ENCODE results near the gene TTYH1.
"Not testable (repeated sequence)": the region's sequence is repeated elsewhere in the genome, so short reads cannot be mapped to it uniquely, and the experiment has no call there.

TTYH1 gene

GRCh38 chr19:54432144-54432738, 17.0 kb downstream of the TTYH1 start:
- Mint-ChIP-seq H3K4me1 (ENCODE audit: low read depth) (peaks cover 23% of the 10 kb centered on the region), H3K27ac (no peak overlapping the region), H3K4me3 (no peak overlapping the region), H3K9me3 (no peaks in the 10 kb centered on the region), H3K36me3 (ENCODE audit: low read depth) (peaks cover 23% of the 10 kb centered on the region), H3K27me3 (peaks cover 71% of the 10 kb centered on the region)
- intact Hi-C loops (cut with micrococcal nuclease): no loop called here

- H3K4me1 Mint-ChIP-seq (ENCODE audit: low read depth): peaks cover 29% of the 10 kb centered on the region
- intact Hi-C loops (cut with micrococcal nuclease): no loop called here
- H3K4me3 Mint-ChIP-seq: no peak overlapping the region
- H3K27me3 Mint-ChIP-seq: peaks cover 57% of the 10 kb centered on the region
- H3K27ac Mint-ChIP-seq: no peak overlapping the region
- H3K36me3 Mint-ChIP-seq (ENCODE audit: low read depth): peaks cover 35% of the 10 kb centered on the region
- H3K9me3 Mint-ChIP-seq: no peaks in the 10 kb centered on the region
Observed at GRCh38 chr19:54433697-54434096, 18.4 kb downstream of the TTYH1 start.

GRCh38 chr19:54434112-54434872, 19.0 kb downstream of the TTYH1 start:
- peaks cover 51% of the 10 kb centered on the region for H3K27me3 Mint-ChIP-seq
- no peak overlapping the region for H3K27ac Mint-ChIP-seq
- peaks cover 41% of the 10 kb centered on the region for H3K36me3 Mint-ChIP-seq (ENCODE audit: low read depth)
- no peak overlapping the region for H3K4me3 Mint-ChIP-seq
- intact Hi-C loops (cut with micrococcal nuclease): no loop called here
- no peaks in the 10 kb centered on the region for H3K9me3 Mint-ChIP-seq
- peaks cover 30% of the 10 kb centered on the region for H3K4me1 Mint-ChIP-seq (ENCODE audit: low read depth)

- Mint-ChIP-seq H3K27ac (no peak overlapping the region), H3K4me3 (no peak overlapping the region), H3K36me3 (ENCODE audit: low read depth) (peaks cover 46% of the 10 kb centered on the region), H3K27me3 (peaks cover 46% of the 10 kb centered on the region), H3K4me1 (ENCODE audit: low read depth) (peaks cover 34% of the 10 kb centered on the region), H3K9me3 (no peaks in the 10 kb centered on the region)
- intact Hi-C loops (cut with micrococcal nuclease): no loop called here
Observed at GRCh38 chr19:54434873-54435214, 19.6 kb downstream of the TTYH1 start.

- intact Hi-C loops (cut with micrococcal nuclease): no loop called here
- no peak overlapping the region for H3K27ac Mint-ChIP-seq
- peaks cover 40% of the 10 kb centered on the region for H3K27me3 Mint-ChIP-seq
- peaks cover 31% of the 10 kb centered on the region for H3K4me1 Mint-ChIP-seq (ENCODE audit: low read depth)
- H3K4me3 Mint-ChIP-seq: no peak overlapping the region
- H3K36me3 Mint-ChIP-seq (ENCODE audit: low read depth): peaks cover 54% of the 10 kb centered on the region
- no peaks in the 10 kb centered on the region for H3K9me3 Mint-ChIP-seq
Observed at GRCh38 chr19:54435551-54436016, 20.3 kb downstream of the TTYH1 start.

GRCh38 chr19:54436031-54436523, 20.8 kb downstream of the TTYH1 start:
- H3K27ac Mint-ChIP-seq: no peak overlapping the region
- no peak overlapping the region for H3K4me3 Mint-ChIP-seq
- no peaks in the 10 kb centered on the region for H3K9me3 Mint-ChIP-seq
- H3K36me3 Mint-ChIP-seq (ENCODE audit: low read depth): peaks cover 59% of the 10 kb centered on the region
- H3K27me3 Mint-ChIP-seq: peaks cover 35% of the 10 kb centered on the region
- intact Hi-C loops (cut with micrococcal nuclease): no loop called here
- peaks cover 26% of the 10 kb centered on the region for H3K4me1 Mint-ChIP-seq (ENCODE audit: low read depth)

- peaks cover 65% of the 10 kb centered on the region for H3K36me3 Mint-ChIP-seq (ENCODE audit: low read depth)
- H3K9me3 Mint-ChIP-seq: no peaks in the 10 kb centered on the region
- H3K4me3 Mint-ChIP-seq: no peak overlapping the region
- peaks cover 20% of the 10 kb centered on the region for H3K4me1 Mint-ChIP-seq (ENCODE audit: low read depth)
- H3K27ac Mint-ChIP-seq: no peak overlapping the region
- intact Hi-C loops (cut with micrococcal nuclease): no loop called here
- peaks cover 28% of the 10 kb centered on the region for H3K27me3 Mint-ChIP-seq
Observed at GRCh38 chr19:54436628-54437252, 21.5 kb downstream of the TTYH1 start.

- Mint-ChIP-seq H3K27me3 (peaks cover 6% of the 10 kb centered on the region), H3K27ac (no peak overlapping the region), H3K9me3 (no peaks in the 10 kb centered on the region), H3K36me3 (ENCODE audit: low read depth) (peaks cover 86% of the 10 kb centered on the region), H3K4me3 (no peak overlapping the region), H3K4me1 (ENCODE audit: low read depth) (peaks cover 20% of the 10 kb centered on the region)
- intact Hi-C loops (cut with micrococcal nuclease): no loop called here
Observed at GRCh38 chr19:54439174-54439851, 24.0 kb downstream of the TTYH1 start.

- Mint-ChIP-seq H3K9me3 (no peaks in the 10 kb centered on the region), H3K4me3 (no peak overlapping the region)
- intact Hi-C loops (cut with micrococcal nuclease): no loop called here
Observed at GRCh38 chr19:54440641-54441040, 25.4 kb downstream of the TTYH1 start.

GRCh38 chr19:54444737-54445136, 29.5 kb downstream of the TTYH1 start:
- Mint-ChIP-seq H3K4me1 (ENCODE audit: low read depth) (peaks cover 19% of the 10 kb centered on the region), H3K9me3 (no peaks in the 10 kb centered on the region), H3K4me3 (no peak overlapping the region), H3K27me3 (no peaks in the 10 kb centered on the region), H3K27ac (no peak overlapping the region), H3K36me3 (ENCODE audit: low read depth) (peaks cover 78% of the 10 kb centered on the region)
- intact Hi-C loops (cut with micrococcal nuclease): no loop called here

More at GRCh38 chr19:54440641-54441040, 25.4 kb downstream of the TTYH1 start:
- peaks cover 15% of the 10 kb centered on the region for H3K4me1 Mint-ChIP-seq (ENCODE audit: low read depth)
- H3K27me3 Mint-ChIP-seq: no peaks in the 10 kb centered on the region
- peaks cover 91% of the 10 kb centered on the region for H3K36me3 Mint-ChIP-seq (ENCODE audit: low read depth)
- H3K27ac Mint-ChIP-seq: no peak overlapping the region

- Mint-ChIP-seq H3K36me3 (ENCODE audit: low read depth) (peaks cover 78% of the 10 kb centered on the region), H3K4me1 (ENCODE audit: low read depth) (peaks cover 35% of the 10 kb centered on the region)
- intact Hi-C loops (cut with micrococcal nuclease); H3K27me3 Mint-ChIP-seq; H3K27ac Mint-ChIP-seq; H3K9me3 Mint-ChIP-seq; H3K4me3 Mint-ChIP-seq: not testable (repeated sequence)
Observed at GRCh38 chr19:54446349-54446748, 31.1 kb downstream of the TTYH1 start.

GRCh38 chr19:54448040-54448773, 32.9 kb downstream of the TTYH1 start:
- Mint-ChIP-seq H3K9me3 (no peaks in the 10 kb centered on the region), H3K27me3 (no peaks in the 10 kb centered on the region), H3K4me3 (peak overlapping the region; percentile 96), H3K36me3 (ENCODE audit: low read depth) (peaks cover 78% of the 10 kb centered on the region), H3K27ac (peak overlapping the region; percentile 96), H3K4me1 (ENCODE audit: low read depth) (peaks cover 46% of the 10 kb centered on the region)
- intact Hi-C loops (cut with micrococcal nuclease): loop anchor here (1.0 kb wide), 1 partner anchor 14 kb away; no protein-coding TSS in a partner anchor

Data from dendritic cell treated with granulocyte-macrophage colony-stimulating factor and Interleukin-4, amounts not matched to agents 40 ng/mL and 50 ng/mL, for 4 days (primary cell).